G401 (cell line): ENCODE data around the gene PROK2. TPM values are rescaled to one million over a fixed set of nuclear protein-coding genes. Genes with fewer than 3 reads are reported as not detected.
A peak's percentile ranks its signal among the peaks of the same experiment; 100 is the strongest.

ENCODE experiments used
- DNase-seq: peaks from one replicate; pipeline ENCODE4 v3.0.0-alpha.2; 2015; ENCODE audit warnings: low spot score
- in situ Hi-C: cut with HindIII; loops from 2 replicates; pipeline ENCODE4 v1.10.0; 2016; ENCODE audit warnings: low sequenced_read_pairs, mixed read lengths
- total RNA-seq: library from RNA; depleted of rRNA; stranded (reverse); fragments of >200 nt; shearing (Covaris generic); gene quantifications from 2 replicates; pipeline ENCODE4 v1.2.3, GENCODE V29; 2014; rRNA removed

Gene PROK2
- total RNA-seq, 1 experiment from 2014 or later, result not detected

DNA sequence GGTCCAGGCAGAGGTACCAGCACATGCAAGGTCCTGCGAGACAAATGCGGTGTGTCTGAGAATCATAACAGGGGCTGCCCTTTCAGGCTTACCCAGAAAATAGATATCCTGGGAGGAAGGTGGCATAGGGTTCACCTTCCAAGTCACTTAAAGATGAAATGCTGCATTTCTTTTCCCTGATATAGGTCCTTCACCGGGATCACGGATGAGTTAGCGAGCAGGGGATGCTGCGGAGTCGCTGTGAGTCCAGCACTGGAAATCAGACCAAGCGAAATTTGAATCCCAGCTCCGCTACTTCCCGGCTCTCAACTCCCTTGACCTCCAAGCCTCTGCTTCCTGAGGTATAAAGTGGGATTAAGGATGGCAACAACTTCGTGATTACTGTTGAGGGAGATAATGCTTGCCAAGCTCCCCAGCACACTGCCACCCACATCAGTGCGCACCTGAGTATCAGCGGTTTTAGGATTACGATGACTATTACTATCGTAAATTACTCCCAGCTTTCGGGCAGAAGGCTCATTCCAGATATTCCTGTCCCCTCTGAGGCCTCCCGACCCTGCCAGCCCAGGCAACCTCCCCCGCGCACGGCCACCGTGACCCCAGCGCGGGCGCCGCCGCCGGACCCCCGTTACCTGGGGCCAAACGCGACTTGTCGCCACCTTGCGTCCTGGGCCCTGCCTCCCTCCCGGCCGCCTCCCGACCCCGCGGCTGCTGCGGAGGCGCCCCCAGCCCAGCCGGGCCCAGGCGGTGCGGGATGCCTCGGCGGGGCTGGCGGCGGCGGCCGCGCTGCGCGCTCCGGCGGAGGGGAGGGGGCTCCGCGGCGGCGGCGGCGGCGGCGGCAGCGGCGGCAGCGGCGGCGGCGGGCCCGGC, 31.9 kb downstream of the PROK2 start:
- peak; percentile 59 for DNase-seq
- in situ Hi-C loops, result no loop called here

- in situ Hi-C loops, result no loop called here
- DNase-seq, result no peak
Observed at GRCh38 chr3:71751602-71752001, 33.3 kb downstream of the PROK2 start.

DNA sequence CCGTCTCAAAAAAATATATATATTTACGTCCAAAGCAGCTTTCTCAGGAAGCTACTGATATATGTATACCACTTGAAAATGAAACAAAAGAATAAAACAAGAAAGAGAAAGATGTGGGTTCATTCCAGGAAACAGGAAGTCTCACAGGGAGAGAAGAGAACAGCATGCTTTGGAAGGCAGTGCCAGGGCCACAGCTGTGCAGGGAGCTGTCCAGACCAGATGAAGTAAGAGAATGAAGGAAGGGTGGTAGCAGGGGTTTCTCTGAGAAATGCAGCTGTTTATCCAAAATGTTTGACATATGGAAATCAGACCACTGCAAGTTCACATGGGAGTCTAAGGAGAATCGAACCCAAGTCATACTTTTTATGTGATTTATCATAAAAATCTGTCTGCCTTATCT, 40.2 kb downstream of the PROK2 start:
- in situ Hi-C loops, result no loop called here
- DNase-seq, result no peak

DNA sequence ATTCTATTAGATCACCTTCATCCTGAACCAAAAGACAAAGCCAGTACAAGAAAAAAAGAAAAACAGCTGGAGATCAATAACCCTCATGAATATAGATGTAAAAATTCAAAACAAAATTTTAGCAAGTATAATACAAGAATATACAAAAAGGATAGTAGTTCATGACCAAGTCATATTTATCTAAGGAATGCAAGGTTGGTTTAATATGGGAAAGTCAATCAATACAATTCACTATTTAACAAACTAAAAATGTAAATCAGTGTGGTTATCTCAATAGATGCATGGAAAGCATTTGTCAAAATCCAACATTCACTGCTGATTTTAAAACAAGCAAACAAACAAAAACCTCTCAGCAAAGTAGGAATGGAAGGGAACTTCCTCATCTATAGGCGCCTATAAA, 42.3 kb downstream of the PROK2 start:
- in situ Hi-C loops, result no loop called here

GRCh38 chr3:71734881-71735280, 50.1 kb downstream of the PROK2 start:
- no peak for DNase-seq
- in situ Hi-C loops, result no loop called here

More for the DNA sequence above, 42.3 kb downstream of the PROK2 start:
- no peak for DNase-seq

DNA sequence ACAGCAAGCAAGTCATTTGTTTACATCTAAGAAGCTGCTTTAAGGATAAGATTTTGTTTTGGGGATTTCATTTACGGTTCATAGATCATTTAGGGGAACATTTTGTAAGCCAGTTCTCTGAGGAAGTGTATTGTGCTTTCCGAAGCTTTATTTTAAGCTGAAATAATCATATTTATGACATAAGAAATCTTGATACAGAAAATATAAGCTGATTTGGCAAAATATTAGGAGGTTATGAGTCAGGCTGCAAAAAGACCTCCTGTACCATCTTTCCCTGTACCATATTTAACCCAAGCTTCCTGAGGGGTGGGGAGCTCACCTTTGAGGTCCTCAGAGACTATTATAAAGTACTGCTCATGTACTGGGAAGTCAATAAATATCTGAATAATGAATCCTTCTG, 51.6 kb downstream of the PROK2 start:
- in situ Hi-C loops, result no loop called here

GRCh38 chr3:71732637-71733036, 52.3 kb downstream of the PROK2 start:
- no peak for DNase-seq
- in situ Hi-C loops, result no loop called here

More for the DNA sequence above, 51.6 kb downstream of the PROK2 start:
- DNase-seq, result no peak

DNA sequence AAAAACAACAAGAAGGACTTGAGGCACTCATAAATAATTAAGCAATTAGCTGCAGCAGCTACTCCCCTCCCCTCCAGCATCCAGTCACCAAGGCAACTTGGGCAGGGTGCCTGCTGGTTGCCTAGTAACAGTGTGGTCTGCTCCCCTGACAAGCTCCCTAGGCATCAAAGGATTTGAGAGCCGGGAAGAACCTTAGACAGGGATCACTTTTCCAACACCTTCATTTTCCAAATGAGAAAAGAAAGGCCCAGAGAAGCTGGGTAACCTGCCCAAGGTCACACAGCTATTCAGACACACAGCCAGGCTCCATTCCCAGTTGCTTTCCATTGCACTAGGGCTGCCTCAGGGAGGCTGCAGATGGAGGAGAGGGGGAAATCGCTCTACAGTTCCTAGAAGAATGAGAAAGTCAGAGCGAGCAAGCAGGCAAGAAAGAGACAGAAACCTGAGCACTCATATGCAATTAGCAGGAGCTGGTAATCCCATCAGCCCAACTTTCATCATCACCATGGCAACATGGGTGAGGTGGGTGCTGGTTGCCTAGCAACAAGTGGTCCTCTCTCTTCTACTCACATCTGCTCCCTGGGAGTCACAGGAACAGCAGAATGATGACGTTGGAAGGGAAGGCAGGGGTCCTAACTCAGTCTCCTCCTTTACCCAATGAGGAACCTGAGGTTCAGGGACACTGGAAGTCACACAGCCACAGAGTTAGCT, 56.2 kb downstream of the PROK2 start:
- in situ Hi-C loops, result no loop called here
- peak; percentile 76 for DNase-seq

GRCh38 chr3:71726146-71726545, 58.8 kb downstream of the PROK2 start:
- in situ Hi-C loops, result no loop called here
- DNase-seq, result no peak

- DNase-seq, result peak; percentile 73
- in situ Hi-C loops, result no loop called here
Observed at GRCh38 chr3:71725271-71725991, 59.5 kb downstream of the PROK2 start, which contains the start of gene EIF4E3. Gene EIF4E3 (minus strand): TSS chr3:71725402. CDS start chr3:71725367, 35 bp downstream.

GRCh38 chr3:71724584-71725270, 60.2 kb downstream of the PROK2 start:
- in situ Hi-C loops, result no loop called here
- peak; percentile 30 for DNase-seq

- peak; percentile 21 for DNase-seq
- in situ Hi-C loops, result no loop called here
Observed at GRCh38 chr3:71724171-71724453, 60.8 kb downstream of the PROK2 start.

- in situ Hi-C loops, result no loop called here
Observed at GRCh38 chr3:71723452-71724170, 61.3 kb downstream of the PROK2 start.

GRCh38 chr3:71722693-71723092, 62.3 kb downstream of the PROK2 start:
- in situ Hi-C loops, result no loop called here
- peak; percentile 14 for DNase-seq

More at GRCh38 chr3:71723452-71724170, 61.3 kb downstream of the PROK2 start:
- peak; percentile 20 for DNase-seq

Other genes starting within 250 kb of the PROK2 start
- 1.1 and 9.7 TPM in 2 replicates for gene FOXP1, start 201.4 kb downstream of the PROK2 start, total RNA-seq
- not detected in 2 replicates for gene EIF4E3, start 59.7 kb downstream of the PROK2 start, total RNA-seq
- 0.31 TPM in 1 of 2 replicates, not detected in the other for gene GPR27, start 31.3 kb downstream of the PROK2 start, total RNA-seq